ENCODE results near the gene SIRT1. TPM values are rescaled to one million over a fixed set of nuclear protein-coding genes. Genes with fewer than 3 reads are reported as not detected.

Gene SIRT1
- total and polyA plus RNA-seq, 7 donors = 7.8 to 24.3 (median 16.1) TPM

DNA sequence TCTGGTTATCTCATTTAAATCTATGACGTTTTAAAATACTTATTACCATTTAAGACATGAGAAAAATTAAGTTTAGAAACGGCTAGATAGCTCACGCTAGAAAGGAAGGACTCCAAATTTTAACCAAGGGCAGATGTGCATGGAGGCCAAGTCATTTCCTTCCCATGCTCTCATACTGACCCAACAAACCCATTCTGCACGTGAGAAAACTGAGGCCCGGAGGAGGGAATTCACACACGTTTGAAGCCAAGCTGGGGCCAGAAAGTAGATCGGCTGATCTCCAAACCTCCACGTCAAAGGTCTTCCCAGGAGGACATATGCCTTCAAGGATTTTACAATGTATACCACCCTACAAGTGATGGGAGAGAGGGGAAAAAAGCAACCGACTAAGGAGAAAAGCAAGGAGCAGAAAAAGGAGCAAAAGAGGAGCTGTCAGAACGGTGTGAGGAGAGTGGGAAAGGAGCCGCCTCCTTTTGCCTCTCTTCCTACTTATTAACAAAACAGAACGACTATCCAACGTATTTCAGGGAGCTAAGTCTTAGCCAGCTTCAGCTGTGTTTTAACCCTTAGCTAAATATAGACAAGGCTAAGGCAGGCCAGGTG lies 645 bp upstream of the SIRT1 start:
- Histone ChIP-seq H3K9me3 (no peaks in the 10 kb centered on the region), H3K27ac (peak overlapping the region; percentile 95), H3K4me1 (peaks cover 14% of the 10 kb centered on the region), H3K4me3 (peak overlapping the region; percentile 88), H3K27me3 (ENCODE audit: insufficient read depth in 3 of 3, low read length in 2 of 3) (no peaks in the 10 kb centered on the region), H3K36me3 (ENCODE audit: insufficient read depth in 1 of 2, low read depth in 1 of 2) (peaks cover 4 to 23% of the 10 kb centered on the region in 2 donors)
- 10 to 17% (median 16%) methylated on average over 13 of the region's 13 CpGs for WGBS, 3 donors
- TF ChIP-seq, protein P1, sequence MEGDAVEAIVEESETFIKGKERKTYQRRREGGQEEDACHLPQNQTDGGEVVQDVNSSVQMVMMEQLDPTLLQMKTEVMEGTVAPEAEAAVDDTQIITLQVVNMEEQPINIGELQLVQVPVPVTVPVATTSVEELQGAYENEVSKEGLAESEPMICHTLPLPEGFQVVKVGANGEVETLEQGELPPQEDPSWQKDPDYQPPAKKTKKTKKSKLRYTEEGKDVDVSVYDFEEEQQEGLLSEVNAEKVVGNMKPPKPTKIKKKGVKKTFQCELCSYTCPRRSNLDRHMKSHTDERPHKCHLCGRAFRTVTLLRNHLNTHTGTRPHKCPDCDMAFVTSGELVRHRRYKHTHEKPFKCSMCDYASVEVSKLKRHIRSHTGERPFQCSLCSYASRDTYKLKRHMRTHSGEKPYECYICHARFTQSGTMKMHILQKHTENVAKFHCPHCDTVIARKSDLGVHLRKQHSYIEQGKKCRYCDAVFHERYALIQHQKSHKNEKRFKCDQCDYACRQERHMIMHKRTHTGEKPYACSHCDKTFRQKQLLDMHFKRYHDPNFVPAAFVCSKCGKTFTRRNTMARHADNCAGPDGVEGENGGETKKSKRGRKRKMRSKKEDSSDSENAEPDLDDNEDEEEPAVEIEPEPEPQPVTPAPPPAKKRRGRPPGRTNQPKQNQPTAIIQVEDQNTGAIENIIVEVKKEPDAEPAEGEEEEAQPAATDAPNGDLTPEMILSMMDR (IDR thresholded peaks at IDR 0.05) = no peak
- DNase-seq (no peak), ATAC-seq (peak in 3 of 4 donors; percentile 60 to 66 (median 66))
- intact Hi-C loops (cut with DNase I) = loop anchor here in 1 of 2 donors (2.0 kb wide), 1 partner anchor 29 kb away; no protein-coding TSS in a partner anchor

- intact Hi-C loops (cut with DNase I) = loop anchor here in 1 of 2 donors (5.0 kb wide), 1 partner anchor 187 kb away; no protein-coding TSS in a partner anchor
- Histone ChIP-seq H3K4me3 (peak overlapping the region; percentile 88), H3K27me3 (ENCODE audit: insufficient read depth in 3 of 3, low read length in 2 of 3) (no peaks in the 10 kb centered on the region), H3K27ac (peak overlapping the region; percentile 95), H3K9me3 (no peaks in the 10 kb centered on the region), H3K4me1 (peaks cover 19% of the 10 kb centered on the region), H3K36me3 (ENCODE audit: insufficient read depth in 1 of 2, low read depth in 1 of 2) (peaks cover 4 to 35% of the 10 kb centered on the region in 2 donors)
- WGBS, 3 donors = 0 to 1% (median 0%) methylated on average over 55 to 73 of the region's 73 CpGs
- TF ChIP-seq, protein P1 (IDR thresholded peaks at IDR 0.05) = no peak
- peak; percentile 64 to 75 (median 73) for ATAC-seq
- DNase-seq = peak; percentile 83 to 91
These were observed 600 bp downstream of the SIRT1 start for GRCh38 chr10:67884842-67885670.

GRCh38 chr10:67893637-67894036 lies 9.2 kb downstream of the SIRT1 start:
- peaks cover 14% of the 10 kb centered on the region for H3K4me1 ChIP-seq
- no peaks in the 10 kb centered on the region for H3K9me3 ChIP-seq
- no peaks in the 10 kb centered on the region for H3K27me3 ChIP-seq (ENCODE audit: insufficient read depth in 3 of 3, low read length in 2 of 3)
- H3K27ac ChIP-seq = no peak overlapping the region
- peaks cover 2 to 100% of the 10 kb centered on the region in 2 donors for H3K36me3 ChIP-seq (ENCODE audit: insufficient read depth in 1 of 2, low read depth in 1 of 2)
- DNase-seq (no peak), ATAC-seq (no peak)
- no peak overlapping the region for H3K4me3 ChIP-seq
- TF ChIP-seq, protein P1 (IDR thresholded peaks at IDR 0.05) = no peak
- WGBS, 3 donors = 93 to 94% (median 94%) methylated on average over 14 of the region's 14 CpGs
- intact Hi-C loops (cut with DNase I) = no loop called here

- TF ChIP-seq, protein P1 (IDR thresholded peaks at IDR 0.05) = no peak
These were observed 19.1 kb downstream of the SIRT1 start for GRCh38 chr10:67903581-67903980.

More at GRCh38 chr10:67903581-67903980, 19.1 kb downstream of the SIRT1 start:
- Histone ChIP-seq H3K4me1 (peaks cover 7% of the 10 kb centered on the region), H3K27ac (no peak overlapping the region), H3K4me3 (no peak overlapping the region), H3K9me3 (no peaks in the 10 kb centered on the region), H3K27me3 (ENCODE audit: insufficient read depth in 3 of 3, low read length in 2 of 3) (no peaks in the 10 kb centered on the region), H3K36me3 (ENCODE audit: insufficient read depth in 1 of 2, low read depth in 1 of 2) (peaks cover 0 to 76% of the 10 kb centered on the region in 2 donors)
- DNase-seq (no peak), ATAC-seq (no peak)
- intact Hi-C loops (cut with DNase I) = no loop called here
- 91 to 93% (median 91%) methylated on average over 7 of the region's 7 CpGs for WGBS, 3 donors

Data from psoas muscle (tissue), 8 donors.